C4-2B (cell line): ENCODE results near the gene CLMP.

Experiments
- H3K27ac ChIP-seq: fragments of 450-650 bp; 2 replicates; pipeline ENCODE4 v1.5.1; 2017
- CTCF ChIP-seq: fragments of 450-650 bp; conservative IDR thresholded peaks from 2 replicates; pipeline ENCODE4 v1.5.1; 2017; ENCODE audit warnings: mild to moderate bottlenecking
- ZFX ChIP-seq: fragments of 450-650 bp; IDR thresholded peaks from 2 replicates; pipeline ENCODE4 v1.6.1; 2017

CLMP gene

GRCh38 chr11:123227763-123228495 is 32.9 kb upstream of the CLMP start:
- H3K27ac ChIP-seq: no peak overlapping the region
- no peak for TF ChIP-seq ZFX
- no peak for TF ChIP-seq CTCF

GRCh38 chr11:123221584-123221983 is 26.5 kb upstream of the CLMP start:
- H3K27ac ChIP-seq: no peak overlapping the region
- TF ChIP-seq ZFX: no peak
- TF ChIP-seq CTCF: no peak

GRCh38 chr11:123221096-123221561 is 26.1 kb upstream of the CLMP start:
- peak overlapping the region; percentile 38; the same call in 1 of the 2 replicates for H3K27ac ChIP-seq
- no peak for TF ChIP-seq ZFX
- TF ChIP-seq CTCF: no peak

GRCh38 chr11:123219066-123219690 is 24.1 kb upstream of the CLMP start:
- no peak overlapping the region for H3K27ac ChIP-seq
- TF ChIP-seq ZFX: no peak
- no peak for TF ChIP-seq CTCF

GRCh38 chr11:123218451-123218850 is 23.4 kb upstream of the CLMP start:
- no peak overlapping the region for H3K27ac ChIP-seq

GRCh38 chr11:123217897-123218296 is 22.8 kb upstream of the CLMP start:
- H3K27ac ChIP-seq: no peak overlapping the region
- TF ChIP-seq ZFX: no peak
- no peak for TF ChIP-seq CTCF

More at GRCh38 chr11:123218451-123218850, 23.4 kb upstream of the CLMP start:
- TF ChIP-seq CTCF (no peak), ZFX (no peak)

GRCh38 chr11:123216249-123216648 is 21.2 kb upstream of the CLMP start:
- H3K27ac ChIP-seq: no peak overlapping the region
- no peak for TF ChIP-seq ZFX
- no peak for TF ChIP-seq CTCF
